ENCODE results near the gene SSBP4. TPM values are rescaled to one million over a fixed set of nuclear protein-coding genes. Genes with fewer than 3 reads are reported as not detected.

SSBP4 gene
- total and polyA plus RNA-seq, 4 donors, result 31.7 to 95.3 (median 72.4) TPM

GRCh38 chr19:18440936-18441803 lies 22.0 kb downstream of the SSBP4 start:
- Histone ChIP-seq H3K27me3 (ENCODE audit: control insufficient read depth in 3 of 3, insufficient read depth in 3 of 3, low read length in 2 of 3) (no peaks in the 10 kb centered on the region), H3K4me3 (no peak overlapping the region), H3K36me3 (ENCODE audit: control insufficient read depth in 4 of 4, insufficient read depth in 4 of 4, low read length in 4 of 4) (peaks cover 0 to 31% (median 4%) of the 10 kb centered on the region in 4 donors), H3K27ac (ENCODE audit: low read depth in 1 of 2, low read length in 1 of 2) (no peak overlapping the region), H3K9me3 (ENCODE audit: control insufficient read depth in 4 of 4, insufficient read depth in 3 of 4, low read length in 3 of 4) (no peaks in the 10 kb centered on the region), H3K4me1 (ENCODE audit: control insufficient read depth in 5 of 5, insufficient read depth in 5 of 5, low read length in 5 of 5) (peaks cover 0 to 18% (median 14%) of the 10 kb centered on the region in 5 donors), H3K9ac (ENCODE audit: insufficient read depth in 1 of 2, low read length in 2 of 2) (no peak overlapping the region)
- TF ChIP-seq CTCF (IDR thresholded peaks at IDR 0.05; ENCODE audit: control extremely low read depth, extremely low read depth), result no peak
- no peak for ATAC-seq (ENCODE audit: insufficient read depth, low FRiP score)
- DNase-seq, result no peak
- WGBS, 2 donors, result 87 to 88% methylated on average over 23 of the region's 23 CpGs

- Histone ChIP-seq H3K27me3 (ENCODE audit: control insufficient read depth in 3 of 3, insufficient read depth in 3 of 3, low read length in 2 of 3) (no peaks in the 10 kb centered on the region), H3K4me3 (no peak overlapping the region), H3K9ac (ENCODE audit: insufficient read depth in 1 of 2, low read length in 2 of 2) (no peak overlapping the region), H3K9me3 (ENCODE audit: control insufficient read depth in 4 of 4, insufficient read depth in 3 of 4, low read length in 3 of 4) (no peaks in the 10 kb centered on the region), H3K4me1 (ENCODE audit: control insufficient read depth in 5 of 5, insufficient read depth in 5 of 5, low read length in 5 of 5) (peaks cover 0 to 21% (median 10%) of the 10 kb centered on the region in 5 donors), H3K36me3 (ENCODE audit: control insufficient read depth in 4 of 4, insufficient read depth in 4 of 4, low read length in 4 of 4) (peaks cover 0 to 41% (median 4%) of the 10 kb centered on the region in 4 donors), H3K27ac (ENCODE audit: low read depth in 1 of 2, low read length in 1 of 2) (no peak overlapping the region)
- no peak for TF ChIP-seq CTCF (IDR thresholded peaks at IDR 0.05; ENCODE audit: control extremely low read depth, extremely low read depth)
- DNase-seq (no peak), ATAC-seq (ENCODE audit: insufficient read depth, low FRiP score) (no peak)
- 90% methylated on average over 5 of the region's 5 CpGs for WGBS, 2 donors
These were observed 22.9 kb downstream of the SSBP4 start for GRCh38 chr19:18441804-18442788.

- Histone ChIP-seq H3K9ac (ENCODE audit: insufficient read depth in 1 of 2, low read length in 2 of 2) (no peak overlapping the region), H3K4me1 (ENCODE audit: control insufficient read depth in 5 of 5, insufficient read depth in 5 of 5, low read length in 5 of 5) (peaks cover 0 to 21% (median 8%) of the 10 kb centered on the region in 5 donors), H3K27ac (ENCODE audit: low read depth in 1 of 2, low read length in 1 of 2) (no peak overlapping the region), H3K4me3 (no peak overlapping the region), H3K27me3 (ENCODE audit: control insufficient read depth in 3 of 3, insufficient read depth in 3 of 3, low read length in 2 of 3) (no peaks in the 10 kb centered on the region), H3K36me3 (ENCODE audit: control insufficient read depth in 4 of 4, insufficient read depth in 4 of 4, low read length in 4 of 4) (peaks cover 0 to 47% (median 4%) of the 10 kb centered on the region in 4 donors), H3K9me3 (ENCODE audit: control insufficient read depth in 4 of 4, insufficient read depth in 3 of 4, low read length in 3 of 4) (no peaks in the 10 kb centered on the region)
- DNase-seq (no peak), ATAC-seq (ENCODE audit: insufficient read depth, low FRiP score) (no peak)
- no peak for TF ChIP-seq CTCF (IDR thresholded peaks at IDR 0.05; ENCODE audit: control extremely low read depth, extremely low read depth)
- WGBS, 2 donors, result 88 to 94% methylated on average over 12 of the region's 12 CpGs
These were observed 23.7 kb downstream of the SSBP4 start for GRCh38 chr19:18442941-18443340.
